Kidney (tissue), 14 donors: ENCODE data around the gene EDARADD. TPM values are rescaled to one million over a fixed set of nuclear protein-coding genes. Genes with fewer than 3 reads are reported as not detected.

Experiments used
- DNase-seq, 5 donors: peaks; one replicate each; pipeline ENCODE4 v3.0.0-alpha.2; 2013 to 2020
- FAIRE-seq: peaks from 2 replicates; lab custom pipeline; 2012; peaks lifted over from hg19 to GRCh38; lab: Jason Lieb, UNC
- H3K27ac ChIP-seq, 2 donors: one replicate each; pipeline ENCODE4 v1.7.0; 2013; ENCODE audit warnings: low read depth in 2 of 2, low read length in 2 of 2, inconsistent platforms in 1 of 2
- H3K27me3 ChIP-seq: one replicate; pipeline ENCODE4 v1.7.1; 2013; ENCODE audit warnings: low read length, inconsistent platforms; ENCODE audit not compliant: control insufficient read depth, insufficient read depth
- H3K36me3 ChIP-seq, 3 donors: one replicate each; pipeline versions ENCODE4 v1.7.0 to v1.7.1; 2013; ENCODE audit warnings: low read length in 3 of 3, control low read depth in 1 of 3, inconsistent platforms in 1 of 3; ENCODE audit not compliant: insufficient read depth in 3 of 3, control insufficient read depth in 2 of 3
- H3K4me1 ChIP-seq, 3 donors: one replicate each; pipeline versions ENCODE4 v1.7.0 to v1.7.1; 2013; ENCODE audit warnings: low read length in 3 of 3, inconsistent platforms in 1 of 3, low read depth in 1 of 3; ENCODE audit not compliant: control insufficient read depth in 2 of 3, insufficient read depth in 2 of 3
- H3K4me3 ChIP-seq, 3 donors: one replicate each; pipeline versions ENCODE4 v1.7.0 to v1.8.1; 2013; ENCODE audit warnings: low read length in 3 of 3, control low read depth in 1 of 3, inconsistent platforms in 1 of 3
- H3K9ac ChIP-seq, 3 donors: one replicate each; pipeline versions ENCODE4 v1.7.0 to v1.7.1; 2013; ENCODE audit warnings: low read length in 3 of 3, control low read depth in 1 of 3, inconsistent platforms in 1 of 3
- H3K9me3 ChIP-seq, 3 donors: one replicate each; pipeline versions ENCODE4 v1.7.0 to v1.7.1; 2013; ENCODE audit warnings: low read length in 3 of 3, control low read depth in 1 of 3, inconsistent platforms in 1 of 3; ENCODE audit not compliant: control insufficient read depth in 2 of 3, insufficient read depth in 1 of 3
- intact Hi-C: fragments of 100-400 bp; cut with DNase I; formaldehyde crosslinking; loops from one replicate; pipeline ENCODE4 v1.11.1; 2022
- polyA plus RNA-seq: library from polyadenylated mRNA; stranded (reverse); fragments of 350-450 nt; fragmentation: Illumina TruSeq; extraction: RNeasy Lipid Tissue Mini Kit (QIAGEN cat#74804); gene quantifications from one replicate; pipeline ENCODE4 v1.2.3, GENCODE V29; 2014; ENCODE audit warnings: low read depth, low replicate concordance; ENCODE audit not compliant: insufficient read depth
- total RNA-seq: library from RNA; stranded (reverse); fragmentation: NEBNext Ultra II Directional; extraction: Animal tissue kit (Norgen Biotek cat#: 25700); gene quantifications from one replicate; pipeline ENCODE4 v1.2.1, GENCODE V29; 2021
- TF ChIP-seq, protein P1 (sequence below): IDR thresholded peaks from 3 replicates; pipeline ENCODE4 v1.5.1; 2012; ENCODE audit warnings: mild to moderate bottlenecking, moderate library complexity, borderline replicate concordance; ENCODE audit not compliant: insufficient read depth; ENCODE audit errors: extremely low read depth
- donor health status: control.
- donor health status: control.
- donor health status: control.
- donor health status: control.
- donor health status: control.
- donor health status: DM: yes; HTN: yes; CAD: no.
- donor health status: Normal renal cell carcinoma (clear cell type).

Gene EDARADD
- total and polyA plus RNA-seq, 2 donors from 2014 or later, result 0.82 to 2.2 TPM

GRCh38 chr1:236511735-236512418 is 117.8 kb downstream of the EDARADD start:
- H3K4me3 ChIP-seq, result no peak overlapping the region
- peaks cover 0 to 2% (median 0%) of the 10 kb centered on the region in 3 donors for H3K4me1 ChIP-seq
- intact Hi-C loops, result no loop called here
- no peaks in the 10 kb centered on the region for H3K9me3 ChIP-seq
- no peak overlapping the region for H3K27ac ChIP-seq
- no peak for DNase-seq
- TF ChIP-seq, protein P1, sequence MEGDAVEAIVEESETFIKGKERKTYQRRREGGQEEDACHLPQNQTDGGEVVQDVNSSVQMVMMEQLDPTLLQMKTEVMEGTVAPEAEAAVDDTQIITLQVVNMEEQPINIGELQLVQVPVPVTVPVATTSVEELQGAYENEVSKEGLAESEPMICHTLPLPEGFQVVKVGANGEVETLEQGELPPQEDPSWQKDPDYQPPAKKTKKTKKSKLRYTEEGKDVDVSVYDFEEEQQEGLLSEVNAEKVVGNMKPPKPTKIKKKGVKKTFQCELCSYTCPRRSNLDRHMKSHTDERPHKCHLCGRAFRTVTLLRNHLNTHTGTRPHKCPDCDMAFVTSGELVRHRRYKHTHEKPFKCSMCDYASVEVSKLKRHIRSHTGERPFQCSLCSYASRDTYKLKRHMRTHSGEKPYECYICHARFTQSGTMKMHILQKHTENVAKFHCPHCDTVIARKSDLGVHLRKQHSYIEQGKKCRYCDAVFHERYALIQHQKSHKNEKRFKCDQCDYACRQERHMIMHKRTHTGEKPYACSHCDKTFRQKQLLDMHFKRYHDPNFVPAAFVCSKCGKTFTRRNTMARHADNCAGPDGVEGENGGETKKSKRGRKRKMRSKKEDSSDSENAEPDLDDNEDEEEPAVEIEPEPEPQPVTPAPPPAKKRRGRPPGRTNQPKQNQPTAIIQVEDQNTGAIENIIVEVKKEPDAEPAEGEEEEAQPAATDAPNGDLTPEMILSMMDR, result no peak
- no peaks in the 10 kb centered on the region for H3K27me3 ChIP-seq
- no peak for FAIRE-seq
- no peaks in the 10 kb centered on the region for H3K36me3 ChIP-seq
- no peak overlapping the region for H3K9ac ChIP-seq

DNA sequence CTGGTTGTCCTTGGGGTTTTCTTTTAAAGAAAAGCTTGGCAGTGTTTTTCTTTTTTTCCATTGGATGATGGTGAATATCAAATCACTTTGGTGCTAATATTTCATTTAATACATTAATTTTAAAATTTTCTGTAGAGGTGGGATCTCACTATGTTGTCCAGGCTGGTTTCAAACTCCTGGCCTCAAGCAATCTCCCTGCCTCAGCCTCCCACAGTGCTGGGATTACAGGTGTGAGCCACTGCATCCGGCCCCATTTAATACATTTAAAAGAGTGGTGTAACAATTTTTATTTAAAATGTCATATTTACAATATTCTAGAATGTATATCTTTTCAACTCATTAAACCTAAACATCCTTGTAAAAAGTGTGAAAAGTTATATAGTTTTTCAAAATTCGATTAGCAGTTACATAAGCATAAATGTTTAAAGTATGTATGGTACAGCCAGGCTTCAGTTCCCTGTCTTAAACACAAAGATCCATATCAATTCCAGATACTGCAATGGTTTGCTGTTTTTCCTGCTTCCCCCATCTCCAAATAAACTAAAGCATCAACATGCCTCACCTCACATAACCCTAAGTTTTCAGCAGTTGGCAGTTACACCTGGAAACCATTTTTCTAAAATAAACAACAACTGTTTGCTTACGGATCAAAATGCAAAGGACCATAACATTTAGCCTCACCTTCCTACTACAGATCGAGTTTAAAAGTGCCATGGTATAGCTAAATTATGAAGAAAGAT is 120.8 kb downstream of the EDARADD start:
- no peak for FAIRE-seq
- intact Hi-C loops, result no loop called here
- TF ChIP-seq, protein P1, result no peak

GRCh38 chr1:236515443-236515958 is 121.4 kb downstream of the EDARADD start:
- TF ChIP-seq, protein P1, result no peak
- no peak for FAIRE-seq
- Histone ChIP-seq H3K36me3 (no peaks in the 10 kb centered on the region), H3K4me1 (peaks cover 0 to 2% (median 0%) of the 10 kb centered on the region in 3 donors), H3K4me3 (no peak overlapping the region), H3K9ac (no peak overlapping the region), H3K27ac (no peak overlapping the region), H3K9me3 (no peaks in the 10 kb centered on the region), H3K27me3 (no peaks in the 10 kb centered on the region)
- DNase-seq, result peak in 3 of 5 donors; percentile 21 to 65 (median 24)
- intact Hi-C loops, result no loop called here

More for the DNA sequence above, 120.8 kb downstream of the EDARADD start:
- Histone ChIP-seq H3K9me3 (no peaks in the 10 kb centered on the region), H3K4me3 (no peak overlapping the region), H3K4me1 (peaks cover 0 to 2% (median 0%) of the 10 kb centered on the region in 3 donors), H3K27me3 (no peaks in the 10 kb centered on the region), H3K9ac (no peak overlapping the region), H3K27ac (no peak overlapping the region), H3K36me3 (no peaks in the 10 kb centered on the region)
- peak in 1 of 5 donors; percentile 0 for DNase-seq
